Measurements from ENCODE around the gene PFKP. TPM values are rescaled to one million over a fixed set of nuclear protein-coding genes. Genes with fewer than 3 reads are reported as not detected.

PFKP gene
- total RNA-seq, 1 experiment from 2014 or later: 178 TPM

Other genes starting within 250 kb of the PFKP start
- 80.5 and 80.7 TPM in 2 replicates for gene PITRM1, start 105.2 kb downstream of the PFKP start, total RNA-seq (2014; rRNA removed; shearing (Covaris generic))